Inferior parietal cortex (tissue), 1 donor: Measurements from ENCODE around the gene USP7.

ENCODE experiments used
- DNase-seq: peaks from one replicate; pipeline ENCODE4 v3.0.0-alpha.2; 2016; ENCODE audit errors: extremely low spot score

Gene USP7

GRCh38 chr16:8861563-8862308, 102.0 kb downstream of the USP7 start:
- DNase-seq, result no peak

DNA sequence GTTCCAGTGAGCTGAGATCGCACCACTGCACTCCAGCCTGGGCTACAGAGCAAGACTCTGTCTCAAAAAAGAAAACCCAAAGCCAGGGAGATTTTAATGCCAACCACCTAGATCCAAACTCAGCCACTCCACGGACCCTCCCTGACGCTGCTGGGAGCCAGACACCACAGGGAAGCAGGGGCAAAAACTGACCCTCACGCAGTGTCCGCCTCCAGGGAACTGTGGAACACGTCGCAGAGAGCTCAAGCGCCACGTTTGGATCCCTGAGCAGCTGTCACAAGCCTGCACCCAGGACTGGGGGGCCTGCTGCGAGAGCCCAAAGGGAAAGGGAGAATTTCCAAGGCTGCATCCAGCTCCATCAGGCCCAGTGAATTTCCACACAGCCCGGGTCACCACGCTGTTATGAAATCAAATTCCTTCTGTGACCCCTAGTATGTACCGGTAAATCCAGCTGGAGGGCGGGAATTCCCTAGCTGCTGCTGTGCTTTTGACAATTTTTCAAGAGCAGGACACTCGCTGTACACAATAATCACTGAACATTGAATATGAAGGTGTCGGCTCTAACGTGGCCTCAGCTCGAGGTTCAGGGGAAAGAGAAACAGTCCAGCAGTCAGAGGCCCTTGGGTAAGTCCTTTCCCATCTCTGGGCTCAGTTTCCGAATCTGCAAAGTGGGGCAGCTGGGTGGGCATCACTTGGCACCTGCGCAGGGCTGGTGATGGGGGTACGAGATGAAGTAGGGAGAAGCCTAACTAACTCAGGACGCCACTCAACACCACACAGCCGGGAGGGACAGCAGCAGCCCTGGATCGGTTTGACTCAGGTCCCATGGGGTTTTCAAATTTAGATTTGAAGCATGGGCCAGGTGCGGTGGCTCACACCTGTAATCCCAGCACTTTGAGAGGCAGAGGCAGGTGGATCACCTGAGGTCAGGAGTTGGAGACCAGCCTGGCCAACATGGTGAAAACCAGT, 103.5 kb downstream of the USP7 start:
- no peak for DNase-seq

GRCh38 chr16:8858994-8859912, 104.5 kb downstream of the USP7 start:
- no peak for DNase-seq

- DNase-seq, result no peak
Observed at GRCh38 chr16:8855972-8856371, 107.7 kb downstream of the USP7 start.

GRCh38 chr16:8855051-8855786, 108.5 kb downstream of the USP7 start:
- no peak for DNase-seq

GRCh38 chr16:8854298-8854948, 109.3 kb downstream of the USP7 start:
- DNase-seq, result no peak

- no peak for DNase-seq
Observed at GRCh38 chr16:8853611-8854010, 110.1 kb downstream of the USP7 start.

DNA sequence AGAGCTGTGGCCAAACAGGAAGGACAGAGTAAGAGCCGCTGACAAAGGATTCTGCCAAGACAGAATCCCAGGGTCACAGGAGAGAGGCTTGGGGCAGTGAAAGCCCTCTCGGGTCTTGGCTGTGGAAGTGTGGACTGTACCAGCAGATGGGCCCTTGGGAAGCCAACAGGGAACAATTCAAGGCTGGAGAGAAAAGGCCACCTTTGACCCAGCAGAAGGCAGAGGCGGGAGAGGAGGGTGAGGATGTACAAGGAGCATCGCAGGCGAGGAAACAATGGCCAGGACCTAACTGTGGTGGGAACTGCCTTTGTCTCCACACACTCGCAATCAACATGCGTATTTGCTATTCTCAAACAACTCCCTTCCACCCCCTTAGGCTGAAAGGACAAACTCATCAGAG, 110.6 kb downstream of the USP7 start:
- DNase-seq, result no peak

GRCh38 chr16:8852534-8852933, 111.2 kb downstream of the USP7 start:
- no peak for DNase-seq

GRCh38 chr16:8851761-8852403, 111.8 kb downstream of the USP7 start:
- DNase-seq, result no peak

- DNase-seq, result no peak
Observed at GRCh38 chr16:8850279-8850885, 113.3 kb downstream of the USP7 start.

- no peak for DNase-seq
Observed at GRCh38 chr16:8849411-8850011, 114.2 kb downstream of the USP7 start.

DNA sequence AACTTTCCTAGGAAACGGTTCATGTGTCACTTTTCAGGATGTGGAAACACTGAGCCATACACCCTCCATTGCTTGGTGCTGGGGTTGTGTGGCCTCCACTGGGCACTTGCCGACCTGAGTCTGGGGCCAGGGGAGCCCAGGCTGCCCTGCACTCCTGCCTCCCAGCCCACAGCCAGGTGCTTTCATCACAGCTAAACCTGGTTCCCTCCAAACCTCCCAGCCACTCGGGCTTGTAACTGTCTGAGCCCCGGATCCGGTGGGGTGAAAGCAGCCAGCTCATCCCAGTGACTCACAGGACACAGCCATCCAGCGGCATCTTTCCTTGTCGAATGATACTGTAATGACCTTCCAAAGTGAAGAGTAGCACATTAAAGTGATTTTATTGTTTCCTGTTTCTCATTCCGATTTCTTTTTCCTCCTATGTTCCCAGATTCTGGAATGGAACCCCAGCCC, 114.7 kb downstream of the USP7 start:
- no peak for DNase-seq

DNA sequence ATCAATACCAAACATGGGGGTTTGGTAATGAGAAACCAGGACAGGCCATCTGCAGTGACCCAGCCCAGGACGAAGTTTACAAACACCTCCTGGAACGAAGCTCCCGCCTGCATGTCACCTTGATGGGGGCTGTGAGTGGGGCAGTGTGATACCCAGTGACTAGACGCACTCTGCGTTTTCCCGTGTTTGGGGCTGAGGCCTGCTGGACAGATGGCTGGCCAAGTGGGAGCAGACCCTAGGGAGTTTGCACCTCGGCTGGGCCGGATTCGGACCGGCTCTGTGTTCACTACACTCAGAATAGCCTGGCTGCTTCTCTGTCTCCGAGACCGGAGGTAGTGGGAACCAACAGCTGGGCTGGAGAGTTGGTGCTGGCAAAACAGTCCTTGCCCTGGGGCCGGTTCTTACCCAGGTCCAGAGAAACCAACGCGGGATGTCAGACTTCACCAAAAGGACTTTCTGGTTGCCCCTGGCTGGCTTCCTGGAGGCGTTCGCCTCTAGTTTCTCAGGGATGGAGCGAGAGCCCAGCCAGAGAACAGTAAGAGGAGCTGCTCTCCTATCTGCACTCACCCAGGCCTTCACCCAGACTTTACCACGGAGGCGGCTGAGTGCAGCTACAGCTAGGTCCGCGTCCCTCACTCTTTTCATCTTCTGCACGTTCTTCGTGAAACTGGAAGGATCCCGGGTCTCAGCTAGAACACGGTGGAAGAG, 115.3 kb downstream of the USP7 start:
- no peak for DNase-seq

DNA sequence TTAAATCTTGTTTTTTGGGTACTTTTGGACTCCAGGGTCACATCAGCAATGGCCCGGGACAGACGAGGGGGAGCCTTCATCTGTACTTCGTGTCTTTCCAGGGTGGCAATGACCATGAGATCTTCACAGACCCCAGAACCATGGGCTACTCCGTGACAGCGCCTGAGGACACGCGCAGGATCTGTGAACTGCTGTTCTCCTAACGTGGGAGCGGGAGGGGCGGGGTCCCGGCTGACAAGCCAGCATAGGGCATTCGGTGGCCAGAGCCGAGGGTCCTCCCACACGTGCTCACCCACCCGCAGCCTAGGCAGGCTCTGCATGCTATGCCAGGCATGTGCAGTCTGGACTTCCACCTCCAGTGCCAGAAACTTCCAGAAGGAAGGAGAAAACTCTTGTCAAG, 116.1 kb downstream of the USP7 start:
- DNase-seq, result no peak

GRCh38 chr16:8847145-8847544, 116.6 kb downstream of the USP7 start:
- no peak for DNase-seq

- DNase-seq, result no peak
Observed at GRCh38 chr16:8846401-8846932, 117.2 kb downstream of the USP7 start.

- DNase-seq, result no peak
Observed at GRCh38 chr16:8845699-8846298, 117.9 kb downstream of the USP7 start.
